Astrocyte (in vitro differentiated cells and primary cell): ENCODE data around the gene RNASE9. TPM values are rescaled to one million over a fixed set of nuclear protein-coding genes. Genes with fewer than 3 reads are reported as not detected.
"Not testable (repeated sequence)": the region's sequence is repeated elsewhere in the genome, so short reads cannot be mapped to it uniquely, and the experiment has no call there.

ENCODE experiments used
- DNase-seq: peaks from one replicate; pipeline ENCODE4 v3.0.0-alpha.2; 2010; ENCODE audit warnings: low read depth
- FAIRE-seq: peaks from 2 replicates; lab custom pipeline; 2011; peaks lifted over from hg19 to GRCh38; lab: Jason Lieb, UNC
- H2AFZ ChIP-seq: 2 replicates; pipeline ENCODE4 v1.6.0; 2012; ENCODE audit warnings: low read depth, low read length, inconsistent platforms
- H3K27ac ChIP-seq: 2 replicates; pipeline ENCODE4 v1.5.1; 2011; ENCODE audit warnings: low read depth, low read length, inconsistent platforms
- H3K27me3 ChIP-seq: 2 replicates; pipeline ENCODE4 v1.6.0; 2011; ENCODE audit warnings: low read length, inconsistent platforms; ENCODE audit not compliant: insufficient read depth
- H3K36me3 ChIP-seq: 2 replicates; pipeline ENCODE4 v1.5.1; 2011; ENCODE audit warnings: low read length, inconsistent platforms; ENCODE audit not compliant: insufficient read depth
- H3K4me1 ChIP-seq: 2 replicates; pipeline ENCODE4 v1.5.1; 2011; ENCODE audit warnings: low read length, inconsistent platforms; ENCODE audit not compliant: insufficient read depth
- H3K4me2 ChIP-seq: 2 replicates; pipeline ENCODE4 v1.6.0; 2012; ENCODE audit warnings: low read length, inconsistent platforms
- H3K4me3 ChIP-seq: 2 replicates; pipeline ENCODE4 v1.5.1; 2011; ENCODE audit warnings: low read depth, mild to moderate bottlenecking, low read length, inconsistent platforms; ENCODE audit not compliant: insufficient read depth
- H3K79me2 ChIP-seq: 2 replicates; pipeline ENCODE4 v1.6.0; 2012; ENCODE audit warnings: mild to moderate bottlenecking, low read length, inconsistent platforms; ENCODE audit not compliant: insufficient read depth
- H3K9ac ChIP-seq: 2 replicates; pipeline ENCODE4 v1.6.0; 2012; ENCODE audit warnings: mild to moderate bottlenecking, low read length, inconsistent platforms
- H3K9me3 ChIP-seq: 2 replicates; pipeline ENCODE4 v1.5.1; 2012; ENCODE audit warnings: low read depth, mild to moderate bottlenecking, low read length, inconsistent platforms; ENCODE audit not compliant: insufficient read depth
- H4K20me1 ChIP-seq: 2 replicates; pipeline ENCODE4 v1.6.0; 2012; ENCODE audit warnings: low read length, inconsistent platforms; ENCODE audit not compliant: insufficient read depth
- H3K27ac Mint-ChIP-seq: one replicate; pipeline ENCODE4 v1.8.0; 2021; ENCODE audit warnings: mild to moderate bottlenecking, mixed read lengths; ENCODE audit not compliant: unreplicated experiment
- H3K27me3 Mint-ChIP-seq: one replicate; pipeline ENCODE4 v1.8.0; 2021; ENCODE audit warnings: low read depth, mixed read lengths; ENCODE audit not compliant: unreplicated experiment
- H3K36me3 Mint-ChIP-seq: one replicate; pipeline ENCODE4 v1.8.0; 2021; ENCODE audit warnings: low read depth, mixed read lengths; ENCODE audit not compliant: unreplicated experiment
- H3K4me1 Mint-ChIP-seq: one replicate; pipeline ENCODE4 v1.8.0; 2021; ENCODE audit warnings: low read depth, mixed read lengths; ENCODE audit not compliant: unreplicated experiment
- H3K4me3 Mint-ChIP-seq: one replicate; pipeline ENCODE4 v1.8.0; 2021; ENCODE audit warnings: mild to moderate bottlenecking, moderate library complexity, mixed read lengths; ENCODE audit not compliant: unreplicated experiment
- H3K9me3 Mint-ChIP-seq: one replicate; pipeline ENCODE4 v1.8.0; 2021; ENCODE audit warnings: mild to moderate bottlenecking, mixed read lengths; ENCODE audit not compliant: unreplicated experiment
- total RNA-seq: library from RNA; stranded (reverse); gene quantifications from 2 replicates; pipeline ENCODE4 v1.2.1, GENCODE V29; 2021

Gene RNASE9
- total RNA-seq, 1 donor from 2014 or later, result not detected

GRCh38 chr14:20506752-20507151, 54.1 kb downstream of the RNASE9 start:
- not testable (repeated sequence) for H4K20me1 ChIP-seq, H3K27me3 Mint-ChIP-seq, H3K36me3 Mint-ChIP-seq, H3K79me2 ChIP-seq, DNase-seq, H3K4me2 ChIP-seq, H3K4me1 ChIP-seq, FAIRE-seq, H3K36me3 ChIP-seq, H3K9me3 ChIP-seq, H3K27ac ChIP-seq, H2AFZ ChIP-seq, H3K27me3 ChIP-seq, H3K9ac ChIP-seq, H3K4me3 ChIP-seq, H3K4me3 Mint-ChIP-seq, H3K27ac Mint-ChIP-seq, H3K9me3 Mint-ChIP-seq
- peaks cover 15% of the 10 kb centered on the region for H3K4me1 Mint-ChIP-seq

DNA sequence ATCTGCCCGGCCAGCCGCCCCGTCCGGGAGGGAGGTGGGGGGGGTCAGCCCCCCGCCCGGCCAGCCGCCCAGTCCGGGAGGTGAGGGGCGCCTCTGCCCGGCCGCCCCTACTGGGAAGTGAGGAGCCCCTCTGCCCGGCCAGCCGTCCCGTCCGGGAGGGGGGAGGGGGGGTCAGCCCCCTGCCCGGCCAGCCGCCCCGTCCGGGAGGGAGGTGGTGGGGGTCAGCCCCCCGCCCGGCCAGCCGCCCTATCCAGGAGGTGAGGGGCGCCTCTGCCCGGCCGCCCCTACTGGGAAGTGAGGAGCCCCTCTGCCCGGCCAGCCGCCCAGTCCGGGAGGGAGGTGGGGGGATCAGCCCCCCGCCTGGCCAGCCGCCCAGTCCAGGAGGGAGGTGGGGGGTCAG, 54.6 kb downstream of the RNASE9 start:
- H3K36me3 ChIP-seq, H3K4me1 ChIP-seq, H3K36me3 Mint-ChIP-seq, H3K4me3 Mint-ChIP-seq, H3K9me3 ChIP-seq, H3K27ac ChIP-seq, H3K9me3 Mint-ChIP-seq, H3K27me3 Mint-ChIP-seq, H3K9ac ChIP-seq, H3K4me2 ChIP-seq, DNase-seq, H2AFZ ChIP-seq, H3K4me3 ChIP-seq, H3K79me2 ChIP-seq, H4K20me1 ChIP-seq, H3K27ac Mint-ChIP-seq, H3K27me3 ChIP-seq, FAIRE-seq: not testable (repeated sequence)
- H3K4me1 Mint-ChIP-seq, result peaks cover 12% of the 10 kb centered on the region

Other genes with a start within 250 kb of the RNASE9 start
- 78.5 and 89.1 TPM in 2 replicates for gene CCNB1IP1, start 227.8 kb downstream of the RNASE9 start, total RNA-seq
- 20.9 and 21.5 TPM in 2 replicates for gene PARP2, start 217.4 kb downstream of the RNASE9 start, total RNA-seq
- 21.0 and 28.4 TPM in 2 replicates for gene TEP1, start 147.5 kb downstream of the RNASE9 start, total RNA-seq
- 0.07 TPM in 1 of 2 replicates, not detected in the other for gene KLHL33, start 124.9 kb downstream of the RNASE9 start, total RNA-seq
- gene OSGEP, start 106.2 kb downstream of the RNASE9 start, total RNA-seq, result 18.3 and 23.0 TPM in 2 replicates
- 142 and 148 TPM in 2 replicates for gene APEX1, start 105.8 kb downstream of the RNASE9 start, total RNA-seq
- 19.5 and 19.8 TPM in 2 replicates for gene PIP4P1, start 99.6 kb downstream of the RNASE9 start, total RNA-seq
- 45.5 and 56.8 TPM in 2 replicates for gene PNP, start 91.6 kb downstream of the RNASE9 start, total RNA-seq
- 0.34 and 0.43 TPM in 2 replicates for gene RNASE10, start 55.5 kb downstream of the RNASE9 start, total RNA-seq
- gene RNASE11, start 27.0 kb upstream of the RNASE9 start, total RNA-seq, result not detected in 2 replicates
- not detected in 2 replicates for gene RNASE12, start 30.3 kb upstream of the RNASE9 start, total RNA-seq
- not detected in 2 replicates for gene OR6S1, start 80.6 kb upstream of the RNASE9 start, total RNA-seq
- 6.3 and 9.3 TPM in 2 replicates for gene RNASE4, start 123.5 kb upstream of the RNASE9 start, total RNA-seq
- 4.0 and 5.2 TPM in 2 replicates for gene ANG, start 127.7 kb upstream of the RNASE9 start, total RNA-seq
- gene EDDM3A, start 184.8 kb upstream of the RNASE9 start, total RNA-seq, result not detected in 2 replicates
- gene EDDM3B, start 207.4 kb upstream of the RNASE9 start, total RNA-seq, result not detected in 2 replicates
- gene RNASE6, start 220.2 kb upstream of the RNASE9 start, total RNA-seq, result 0.29 TPM in 1 of 2 replicates, not detected in the other
- 4.7 and 5.3 TPM in 2 replicates for gene RNASE1, start 241.8 kb upstream of the RNASE9 start, total RNA-seq